ENCODE measurements around the gene FARSA.
"Not testable (repeated sequence)": the region's sequence is repeated elsewhere in the genome, so short reads cannot be mapped to it uniquely, and the experiment has no call there.

The FARSA gene

GRCh38 chr19:12933287-12934072, at the start of gene FARSA:
Gene FARSA, minus strand, starts transcription at chr19:12933711. Its CDS starts 15 bp downstream, at chr19:12933696.
- DNase-seq (ENCODE audit: low read depth): peak; percentile 76

- no peak for DNase-seq (ENCODE audit: low read depth)
Observed at GRCh38 chr19:12983091-12983490, 49.6 kb upstream of the FARSA start.

GRCh38 chr19:12982648-12983047, 49.1 kb upstream of the FARSA start:
- no peak for DNase-seq (ENCODE audit: low read depth)

- DNase-seq (ENCODE audit: low read depth): no peak
Observed at GRCh38 chr19:12979974-12980373, 46.5 kb upstream of the FARSA start.

GRCh38 chr19:12976109-12976508, 42.6 kb upstream of the FARSA start:
- DNase-seq (ENCODE audit: low read depth): not testable (repeated sequence)

- DNase-seq (ENCODE audit: low read depth): no peak
Observed at GRCh38 chr19:12975221-12975741, 41.8 kb upstream of the FARSA start.

GRCh38 chr19:12974301-12975220, 41.0 kb upstream of the FARSA start:
- no peak for DNase-seq (ENCODE audit: low read depth)

- DNase-seq (ENCODE audit: low read depth): no peak
Observed at GRCh38 chr19:12973236-12973635, 39.7 kb upstream of the FARSA start.

- DNase-seq (ENCODE audit: low read depth): no peak
Observed at GRCh38 chr19:12970070-12970820, 36.7 kb upstream of the FARSA start.

- DNase-seq (ENCODE audit: low read depth): no peak
Observed at GRCh38 chr19:12969292-12969988, 35.9 kb upstream of the FARSA start, which contains the start of gene DAND5. Gene DAND5, plus strand, starts transcription at chr19:12969576. Its CDS starts 85 bp downstream, at chr19:12969661.

GRCh38 chr19:12967907-12968306, 34.4 kb upstream of the FARSA start:
- DNase-seq (ENCODE audit: low read depth): no peak

- no peak for DNase-seq (ENCODE audit: low read depth)
Observed at GRCh38 chr19:12965812-12966135, 32.3 kb upstream of the FARSA start.

GRCh38 chr19:12965017-12965811, 31.7 kb upstream of the FARSA start:
- peak; percentile 66 for DNase-seq (ENCODE audit: low read depth)

GRCh38 chr19:12959481-12959880, 26.0 kb upstream of the FARSA start:
- DNase-seq (ENCODE audit: low read depth): no peak

GRCh38 chr19:12957389-12957952, 24.0 kb upstream of the FARSA start:
- DNase-seq (ENCODE audit: low read depth): not testable (repeated sequence)

- peak; percentile 66 for DNase-seq (ENCODE audit: low read depth)
Observed at GRCh38 chr19:12956446-12957388, 23.2 kb upstream of the FARSA start, which contains the start of gene GADD45GIP1. Gene GADD45GIP1, minus strand, starts transcription at chr19:12957223. Its CDS starts 11 bp downstream, at chr19:12957212.

GRCh38 chr19:12955996-12956395, 22.5 kb upstream of the FARSA start:
- DNase-seq (ENCODE audit: low read depth): no peak

- not testable (repeated sequence) for DNase-seq (ENCODE audit: low read depth)
Observed at GRCh38 chr19:12955575-12955974, 22.1 kb upstream of the FARSA start.

GRCh38 chr19:12954612-12954962, 21.1 kb upstream of the FARSA start:
- no peak for DNase-seq (ENCODE audit: low read depth)
